Hepatic stellate cell (primary cell): ENCODE data around the gene NEB.
"Not testable (repeated sequence)": the region's sequence is repeated elsewhere in the genome, so short reads cannot be mapped to it uniquely, and the experiment has no call there.

ENCODE experiments used
- DNase-seq: peaks from one replicate; pipeline ENCODE4 v3.0.0; 2011; ENCODE audit warnings: low spot score

Gene NEB

DNA sequence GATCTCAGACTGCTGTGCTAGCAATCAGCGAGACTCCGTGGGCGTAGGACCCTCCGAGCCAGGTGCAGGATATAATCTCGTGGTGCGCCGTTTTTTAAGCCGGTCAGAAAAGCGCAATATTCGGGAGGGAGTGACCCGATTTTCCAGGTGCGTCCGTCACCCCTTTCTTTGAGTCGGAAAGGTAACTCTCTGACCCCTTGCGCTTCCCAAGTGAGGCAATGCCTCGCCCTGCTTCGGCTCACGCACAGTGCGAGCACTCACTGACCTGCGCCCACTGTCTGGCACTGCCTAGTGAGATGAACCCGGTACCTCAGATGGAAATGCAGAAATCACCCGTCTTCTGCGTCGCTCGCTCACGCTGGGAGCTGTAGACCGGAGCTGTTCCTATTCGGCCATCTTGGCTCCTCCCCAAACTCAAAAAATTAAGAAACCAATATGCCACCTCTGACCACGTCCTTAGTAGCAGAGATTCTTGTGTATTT, 29.8 kb downstream of the NEB start:
- not testable (repeated sequence) for DNase-seq

DNA sequence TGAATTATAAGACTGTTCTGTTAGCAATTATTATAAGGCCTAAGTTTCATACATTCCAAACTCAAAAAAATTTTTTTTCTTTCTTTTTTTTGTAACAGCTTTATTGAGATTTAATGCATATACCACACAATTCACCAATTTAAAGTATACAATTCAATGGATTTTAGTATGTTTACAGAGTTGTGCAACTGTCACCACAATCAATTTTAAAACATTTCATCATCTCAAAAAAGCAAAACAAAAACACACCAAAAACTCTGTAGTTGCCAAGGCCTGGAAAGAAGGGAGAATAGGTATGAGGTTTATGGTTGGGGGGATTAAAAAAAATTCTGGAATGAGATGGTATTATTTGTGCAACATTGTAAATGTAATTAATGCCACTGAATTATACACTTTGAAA, 36.1 kb downstream of the NEB start:
- DNase-seq, result not testable (repeated sequence)

DNA sequence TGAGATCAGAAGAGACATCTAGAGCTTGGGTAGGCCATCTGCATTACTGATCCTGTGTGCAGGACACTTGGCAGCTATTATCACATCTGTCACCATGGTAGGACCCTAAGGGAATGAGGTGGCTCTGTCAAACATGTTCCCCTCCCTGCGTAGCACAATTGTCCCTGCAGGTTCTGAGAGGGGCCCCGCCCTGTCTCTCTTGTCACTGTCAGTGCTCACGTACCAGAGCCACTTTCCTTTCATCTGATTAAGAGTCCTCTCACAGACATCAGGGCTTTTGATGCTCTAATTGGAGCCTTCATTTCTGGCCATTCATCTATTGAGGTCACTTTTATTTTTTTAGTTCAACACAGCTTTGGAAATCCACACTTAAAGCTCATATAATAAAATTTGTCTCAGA, 38.5 kb downstream of the NEB start:
- no peak for DNase-seq

DNA sequence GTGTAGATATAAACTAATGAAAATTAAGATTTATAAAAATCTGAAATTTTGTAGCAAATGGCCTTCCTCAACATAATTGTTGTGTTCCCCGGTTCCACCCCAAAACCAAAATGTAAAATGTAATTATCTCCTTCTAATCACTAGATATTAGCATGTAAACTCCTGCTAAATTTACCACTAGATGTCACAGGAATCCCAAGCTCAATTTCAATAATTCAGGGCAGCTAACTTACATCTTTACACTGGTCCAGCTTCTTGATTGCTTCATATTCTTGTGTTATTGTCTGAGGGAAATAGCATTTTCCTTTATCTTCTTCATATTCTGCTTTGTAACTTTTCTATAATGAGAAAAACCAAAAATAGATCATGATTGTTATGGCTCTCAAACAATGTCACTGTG, 42.6 kb downstream of the NEB start:
- no peak for DNase-seq

DNA sequence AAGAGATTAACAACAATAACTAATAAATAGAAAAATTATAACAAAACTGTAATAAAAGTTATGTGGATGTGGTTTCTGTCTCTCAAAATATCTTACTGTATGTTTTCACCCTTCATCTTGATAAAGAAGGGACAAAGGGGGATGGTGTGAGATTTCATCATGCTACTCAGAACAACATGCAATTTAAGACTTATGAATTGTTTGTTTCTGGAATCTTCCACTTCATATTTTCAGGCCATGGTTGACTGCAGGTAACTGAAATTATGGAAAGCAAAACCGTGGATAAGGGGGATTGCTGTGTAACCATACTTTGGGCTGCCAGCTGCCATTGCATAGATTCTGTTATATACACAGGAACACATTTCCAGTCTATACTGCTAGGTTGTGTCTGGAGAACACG, 45.6 kb downstream of the NEB start:
- DNase-seq, result no peak

DNA sequence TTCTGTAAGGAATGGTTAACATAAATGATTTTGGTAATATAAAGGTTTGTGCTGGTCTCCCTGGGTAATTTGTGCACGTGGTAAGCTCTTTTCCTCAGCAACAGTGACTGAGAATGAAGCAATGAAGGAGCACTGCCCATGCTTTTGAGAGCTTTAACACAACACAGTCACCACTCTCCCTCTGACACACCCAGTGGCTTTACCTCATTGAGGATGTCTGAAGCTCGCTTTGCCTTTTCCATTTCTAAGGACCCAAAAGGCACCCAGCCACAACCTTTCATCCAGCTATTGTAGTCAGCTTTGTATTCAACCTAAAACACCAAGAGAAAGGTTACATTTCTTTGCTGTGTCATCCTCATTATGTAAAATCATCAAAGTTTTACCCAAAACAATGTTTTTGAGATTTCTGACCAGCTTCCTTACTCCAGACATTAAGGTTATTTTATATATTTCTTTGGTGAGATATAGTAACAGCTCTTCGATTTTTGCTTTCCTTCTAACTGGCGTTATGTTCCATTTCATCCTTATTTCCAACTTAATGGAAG, 51.7 kb downstream of the NEB start:
- DNase-seq, result no peak

DNA sequence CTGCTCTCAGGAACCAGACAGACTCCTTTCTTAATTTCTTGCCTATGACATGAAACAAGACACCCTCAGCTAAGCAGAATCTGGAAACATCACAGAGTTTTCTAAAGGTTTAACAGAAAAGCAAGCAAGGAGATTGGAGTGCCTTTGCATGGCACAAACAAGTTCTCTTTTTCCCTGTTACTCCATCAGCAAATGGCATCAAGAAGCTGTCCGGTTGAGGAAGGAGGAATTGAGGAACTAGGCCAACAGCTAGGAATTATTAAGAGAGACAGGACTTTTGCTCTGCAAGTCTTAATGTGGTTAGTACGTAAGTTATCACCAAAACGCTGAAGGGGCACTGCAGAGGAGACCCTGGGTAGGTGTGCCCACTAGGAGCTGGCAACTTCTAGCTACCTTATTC, 53.2 kb downstream of the NEB start:
- DNase-seq, result no peak

DNA sequence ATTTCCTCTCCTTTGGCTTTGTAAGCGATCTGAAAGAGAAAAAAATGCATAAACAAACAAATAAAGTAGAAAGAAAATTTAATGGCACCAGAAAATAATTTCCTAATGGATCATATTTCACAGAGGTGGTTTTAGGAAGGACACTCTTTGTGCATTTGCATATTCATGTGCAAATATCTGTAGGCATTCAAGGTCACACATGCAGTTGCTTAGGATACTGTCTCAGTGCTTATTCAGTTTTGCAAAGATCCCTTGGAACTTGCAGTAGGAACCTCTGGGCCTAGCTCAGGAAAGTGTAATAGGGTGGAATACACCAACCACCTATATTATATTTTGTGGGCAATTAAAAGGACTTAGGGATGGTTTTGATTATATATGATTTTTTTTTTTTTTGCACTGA, 54.3 kb downstream of the NEB start:
- DNase-seq, result no peak

DNA sequence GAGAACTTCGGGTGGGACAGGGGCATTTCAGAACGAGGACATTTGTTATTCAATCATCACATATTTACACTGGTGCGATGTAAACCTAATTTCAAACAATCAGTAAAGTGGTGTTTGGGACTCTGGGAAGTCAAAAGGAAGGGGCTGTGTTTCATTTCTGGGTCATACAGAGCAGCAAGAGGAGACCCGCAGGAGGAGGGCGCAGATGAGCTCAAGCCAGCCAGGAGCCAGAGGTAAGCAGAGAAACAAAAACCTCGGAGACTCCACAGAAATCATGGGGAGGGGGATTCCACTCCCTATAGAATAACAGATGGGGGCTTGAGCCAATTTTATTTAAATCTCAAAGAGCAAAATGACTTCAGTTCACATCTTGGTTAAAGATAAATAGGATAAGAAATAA, 55.4 kb downstream of the NEB start:
- DNase-seq, result no peak

DNA sequence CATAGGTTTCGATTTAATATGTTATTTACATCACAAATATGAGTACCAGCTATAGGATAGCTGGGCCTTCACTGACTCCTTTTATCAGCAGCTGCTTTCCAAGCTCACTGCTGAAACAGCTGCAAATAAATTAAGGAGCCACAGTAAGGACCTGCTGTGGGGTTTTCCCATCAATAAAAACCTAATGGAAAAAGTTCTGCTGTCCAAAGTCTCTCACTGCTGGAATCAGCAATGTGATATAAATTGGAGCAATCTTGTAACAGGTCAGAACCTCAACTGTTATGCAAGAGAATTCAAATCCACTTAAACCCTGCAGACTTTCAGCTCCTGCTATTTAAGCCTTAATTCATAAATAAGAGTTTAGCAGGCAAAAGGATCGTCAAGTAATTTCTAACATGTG, 61.3 kb downstream of the NEB start:
- no peak for DNase-seq

DNA sequence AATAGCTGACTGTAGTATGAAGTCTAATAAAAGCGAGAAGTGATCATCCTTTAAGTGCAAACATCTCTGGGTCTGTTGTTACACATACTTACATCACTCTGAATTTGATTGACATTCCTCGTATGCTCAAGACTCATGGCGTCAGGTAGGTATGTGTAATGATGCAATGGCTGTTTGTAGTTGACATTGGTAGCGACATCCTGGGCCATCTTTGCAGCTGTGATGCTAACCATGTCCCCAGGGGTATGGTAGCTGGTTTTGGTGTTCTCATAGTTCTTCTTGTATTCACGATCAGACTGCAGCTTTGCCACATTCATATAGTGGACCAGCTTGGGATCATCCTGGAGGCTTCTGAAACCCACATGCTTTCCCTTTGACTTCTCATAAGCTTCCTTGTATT, 62.0 kb downstream of the NEB start:
- DNase-seq, result no peak

DNA sequence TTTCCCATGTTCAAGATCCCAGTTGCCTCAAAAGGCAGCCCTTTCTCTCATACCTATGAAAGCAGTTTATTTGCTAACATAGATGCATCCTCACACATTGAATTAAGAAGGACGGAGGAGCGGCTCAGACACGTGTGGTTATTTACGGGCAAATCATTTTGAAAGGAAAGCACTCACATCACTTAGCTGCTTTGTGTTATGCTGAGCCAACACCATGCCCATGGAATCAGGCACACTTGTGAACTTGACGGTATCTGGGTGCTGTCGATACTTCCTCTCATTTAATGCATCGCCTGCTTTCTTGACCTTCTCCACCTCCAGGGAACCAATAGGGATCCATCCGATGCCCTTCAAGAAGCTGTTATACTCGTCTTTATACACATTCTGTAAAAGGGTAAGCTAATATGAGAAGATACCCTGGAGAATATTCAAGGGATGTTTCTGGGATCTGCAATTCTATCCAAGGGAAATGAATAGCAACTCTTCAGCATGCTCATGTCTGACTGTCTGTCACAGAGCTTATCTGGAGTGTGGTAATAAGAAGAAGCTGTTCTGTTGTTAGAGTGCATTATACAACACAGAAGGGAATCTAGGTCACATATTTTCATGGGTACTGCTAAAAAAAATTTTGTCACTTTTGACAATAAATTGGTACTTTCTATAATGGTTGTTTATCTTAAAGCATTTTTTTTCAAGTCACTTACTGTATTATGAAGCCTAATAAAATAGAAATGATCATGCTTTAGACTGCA, 63.3 kb downstream of the NEB start:
- no peak for DNase-seq

DNA sequence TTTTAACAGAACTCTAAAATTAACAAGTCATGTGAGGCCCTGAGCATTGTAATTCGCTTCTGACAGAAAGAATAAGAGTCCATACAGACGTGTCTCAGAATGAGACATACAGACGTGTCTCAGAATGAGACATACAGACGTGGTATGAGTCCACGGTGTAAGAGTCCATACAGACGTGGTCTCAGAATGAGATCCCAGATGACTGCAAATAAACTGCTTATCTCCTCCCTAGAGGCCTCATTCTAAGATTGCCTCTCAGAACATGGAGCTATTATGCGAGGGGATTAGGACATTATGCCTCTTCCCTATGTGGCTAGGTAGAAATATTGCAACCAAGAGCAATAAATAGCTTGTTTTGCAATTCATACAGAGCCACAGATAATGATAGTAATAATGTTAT, 63.9 kb downstream of the NEB start:
- DNase-seq, result no peak

DNA sequence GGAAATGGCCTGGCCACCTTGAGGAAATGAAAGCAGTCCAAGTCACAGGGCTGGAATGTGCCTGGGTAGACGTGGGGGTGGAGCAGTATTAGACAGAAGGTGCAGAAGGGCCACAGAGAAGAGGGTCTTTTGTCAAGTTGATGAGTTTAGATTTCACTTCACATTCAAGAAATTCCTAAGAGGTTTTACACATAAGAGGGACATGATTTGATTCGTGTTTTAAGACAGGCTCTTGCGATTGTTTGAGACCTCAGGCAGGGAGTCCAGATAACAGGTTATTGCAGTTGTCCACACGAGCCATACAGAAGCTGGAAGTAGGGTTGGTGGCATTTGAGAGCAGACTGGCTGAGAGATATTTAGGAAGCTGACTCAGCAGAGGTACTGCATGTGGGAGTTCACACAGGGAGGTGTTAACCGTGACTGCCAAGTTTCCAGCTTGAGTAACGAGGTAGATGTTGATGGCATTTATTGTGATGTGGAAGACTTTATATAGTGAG, 64.6 kb downstream of the NEB start:
- DNase-seq, result no peak

DNA sequence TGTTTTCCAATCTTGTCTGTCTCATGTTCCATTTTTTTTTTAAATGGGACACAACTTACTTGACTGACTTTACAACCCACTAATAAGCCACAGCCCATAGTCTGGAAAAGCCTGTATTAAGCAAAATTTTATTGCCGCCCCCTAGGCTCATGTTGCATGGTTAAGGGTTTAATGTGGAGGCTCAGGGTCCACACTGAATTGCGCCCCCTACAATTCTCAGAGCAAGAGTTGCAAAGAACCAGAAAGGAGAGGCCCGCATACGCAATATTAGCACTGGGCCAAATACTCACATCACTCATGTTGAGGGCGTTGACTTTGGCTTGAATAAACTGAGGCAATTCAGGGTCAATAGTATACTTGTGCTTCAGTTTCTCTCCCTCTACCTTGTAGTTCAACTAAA, 65.5 kb downstream of the NEB start:
- no peak for DNase-seq

DNA sequence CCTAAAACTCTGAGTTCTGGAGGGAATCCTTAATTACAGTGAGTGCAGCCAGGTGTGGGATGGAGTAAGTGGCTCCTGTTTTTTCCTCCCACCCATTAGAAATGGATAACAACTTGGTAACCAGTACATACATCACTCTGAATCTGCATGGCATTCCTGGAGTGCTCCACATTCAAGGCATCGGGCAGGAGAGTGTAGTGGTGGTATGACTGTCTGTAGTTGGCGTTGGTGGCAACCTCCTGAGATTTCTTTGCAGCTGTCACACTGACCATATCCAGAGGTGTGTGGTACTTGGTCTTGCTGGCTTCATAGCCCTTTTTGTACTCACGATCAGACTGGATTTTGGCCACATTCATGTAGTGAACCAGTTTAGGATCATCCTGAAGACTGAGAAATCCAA, 68.3 kb downstream of the NEB start:
- DNase-seq, result no peak

DNA sequence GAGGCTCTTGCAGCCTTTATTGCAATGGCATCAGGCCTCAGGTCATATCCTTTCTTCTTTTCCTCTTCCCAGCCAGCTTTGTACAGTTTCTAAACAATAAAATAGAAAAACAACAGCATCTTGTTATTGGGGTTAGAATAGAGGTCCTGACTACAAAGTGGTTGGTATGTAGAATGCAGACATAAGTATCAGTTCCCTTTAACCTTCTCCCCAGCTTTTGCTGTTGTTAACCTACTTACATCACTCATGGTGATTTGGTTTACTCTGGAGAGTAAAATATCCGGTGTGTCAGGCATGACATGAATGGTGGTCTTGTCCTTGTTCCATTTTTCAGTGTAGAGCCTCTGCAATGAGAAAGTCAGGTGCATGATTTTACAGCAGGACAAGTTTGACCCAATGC, 69.8 kb downstream of the NEB start:
- no peak for DNase-seq

DNA sequence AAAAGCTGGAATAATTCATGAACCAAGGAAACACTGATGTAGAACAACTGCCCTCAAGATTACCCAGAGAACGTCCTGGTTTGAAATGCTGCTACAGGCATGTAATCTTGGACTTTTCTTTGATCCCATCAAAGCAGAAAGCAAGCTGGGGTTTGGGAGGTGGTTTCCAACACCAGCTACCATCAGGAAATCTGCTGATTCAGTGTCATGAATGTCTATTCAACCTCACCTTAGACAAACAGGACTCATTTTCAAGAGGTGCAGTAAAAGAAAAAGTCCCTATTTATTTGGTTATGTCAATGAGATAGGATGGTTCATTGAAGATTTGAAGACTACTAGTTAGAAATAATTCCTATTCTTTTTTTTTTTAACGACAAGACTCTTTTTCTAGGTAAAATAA, 72.7 kb downstream of the NEB start:
- no peak for DNase-seq

DNA sequence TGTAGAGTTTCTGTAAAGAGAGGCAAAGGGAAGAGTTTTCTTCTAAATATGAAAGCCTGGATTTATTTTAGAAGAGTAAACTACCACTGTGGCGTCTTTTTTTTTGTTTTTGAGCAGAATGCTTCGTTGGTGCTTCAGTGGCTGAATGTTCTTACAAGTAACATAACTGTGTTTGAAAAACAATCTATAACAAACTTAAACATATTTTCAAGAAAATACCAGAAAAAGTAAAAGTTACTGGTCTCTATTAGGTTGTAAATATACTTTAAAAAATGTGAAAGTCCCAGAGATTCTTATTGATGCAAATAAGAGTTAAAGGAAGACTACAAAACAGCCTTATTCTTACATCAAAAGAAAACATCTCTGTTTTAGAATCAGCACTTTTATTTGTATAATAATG, 76.2 kb downstream of the NEB start:
- DNase-seq, result no peak

DNA sequence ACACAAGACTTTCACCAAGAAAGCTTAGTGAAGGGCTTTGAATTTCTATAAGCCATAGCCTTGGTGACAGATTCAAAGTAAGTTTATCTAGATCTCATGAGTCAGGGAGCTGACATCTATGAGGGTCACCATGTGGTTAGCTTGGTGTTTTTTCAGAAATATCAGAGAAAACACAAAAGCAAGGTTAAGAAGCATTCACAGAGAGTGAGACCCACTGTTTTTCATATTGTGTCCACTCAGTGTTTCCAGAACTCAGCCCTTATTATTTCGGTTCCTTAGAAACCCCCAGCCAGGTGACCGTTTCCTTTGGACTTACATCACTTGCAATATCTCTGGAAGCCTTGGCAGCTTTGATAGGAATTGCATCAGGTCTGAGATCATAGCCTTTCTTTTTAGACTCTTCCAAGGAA, 76.6 kb downstream of the NEB start:
- DNase-seq, result no peak

DNA sequence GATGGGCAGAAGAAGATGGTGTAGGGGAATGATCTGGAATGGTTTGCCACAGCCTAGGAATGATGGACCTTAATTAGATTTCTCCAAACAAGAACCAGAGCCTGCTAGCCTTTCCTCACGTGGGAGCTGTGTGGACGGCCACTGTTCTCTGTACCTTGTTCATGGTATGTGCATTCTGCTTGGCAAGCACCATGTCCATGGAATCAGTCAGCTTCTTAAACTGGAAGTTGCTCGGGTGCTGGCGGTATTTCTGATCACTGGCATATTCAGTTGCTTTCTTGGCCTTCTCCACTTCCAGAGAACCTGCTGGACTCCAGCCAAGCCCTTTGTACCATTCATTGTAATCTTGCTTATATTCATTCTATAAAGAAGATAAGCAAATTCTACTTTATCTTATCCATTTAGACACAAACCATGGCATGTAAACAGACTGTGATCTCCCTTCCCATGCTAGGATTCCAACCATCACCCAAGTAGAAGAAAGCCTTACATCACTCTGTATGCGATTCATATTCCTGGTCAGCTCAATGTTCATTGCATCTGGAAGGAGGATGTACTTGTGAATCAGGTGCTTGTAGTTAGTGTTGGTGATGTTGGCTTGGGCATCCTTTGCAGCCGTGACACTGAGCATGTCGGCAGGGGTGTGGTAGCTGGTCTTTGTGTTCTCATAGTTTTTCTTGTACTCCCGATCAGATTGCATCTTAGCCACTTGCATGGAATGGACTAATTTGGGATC, 78.4 kb downstream of the NEB start:
- no peak for DNase-seq

DNA sequence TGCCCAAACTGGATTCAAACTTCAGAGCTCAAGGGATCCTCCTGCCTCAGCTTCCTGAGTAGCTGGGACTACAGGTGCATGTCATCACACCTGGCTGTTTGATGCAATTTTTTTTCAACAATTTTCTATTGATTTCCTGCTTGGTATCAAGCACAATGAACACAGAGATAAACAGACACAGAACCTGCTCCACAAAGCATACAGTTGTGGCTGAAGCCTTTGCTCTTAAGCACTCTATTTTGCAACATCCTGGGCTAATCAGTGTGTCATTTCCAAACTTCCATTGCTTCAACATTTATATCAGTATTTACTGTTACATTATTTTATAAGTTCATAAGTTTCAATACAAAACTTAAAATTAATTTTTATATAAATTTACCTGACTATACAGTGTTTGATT, 79.4 kb downstream of the NEB start:
- DNase-seq, result no peak

DNA sequence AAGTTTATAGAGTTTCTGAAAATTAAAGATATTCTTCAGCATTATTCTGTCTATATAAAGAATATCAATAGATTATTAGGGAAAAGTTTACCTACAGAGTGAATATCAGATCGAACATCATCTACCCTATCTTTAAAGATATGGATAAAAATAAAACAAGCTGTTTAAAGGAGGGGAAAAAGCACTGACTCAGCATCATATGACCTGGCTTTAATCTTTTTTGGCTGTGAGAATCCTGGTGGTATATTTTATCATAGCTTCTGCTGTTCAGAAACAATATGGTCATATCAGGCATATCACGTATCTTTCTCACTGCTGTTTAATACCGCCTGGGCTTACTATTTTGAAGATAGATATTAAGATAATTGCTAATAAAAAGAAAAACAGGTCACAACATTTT, 80.2 kb downstream of the NEB start:
- DNase-seq, result no peak
